B cell (primary cell): ENCODE data around the gene GRK5. TPM values are rescaled to one million over a fixed set of nuclear protein-coding genes. Genes with fewer than 3 reads are reported as not detected.
A peak's percentile ranks its signal among the peaks of the same experiment; 100 is the strongest.

ENCODE experiments used
- ATAC-seq: fragments of 200-7000 bp; cut with Tn5 transposase; one replicate; pipeline ENCODE4 v1.10.0; 2021; ENCODE audit warnings: low read depth, mild to moderate bottlenecking, moderate number of reproducible peaks, moderate library complexity
- CTCF ChIA-PET: fragments of 350-600 bp; sonication (Branson Sonifier 250); formaldehyde crosslinking; loops from one replicate; lab custom pipeline; 2021; ENCODE audit warnings: antibody characterized with exemption, inconsistent platforms; lab: Charles Lee
- POLR2A ChIA-PET: fragments of 350-600 bp; sonication (Branson Sonifier 250); formaldehyde crosslinking; loops from one replicate; lab custom pipeline; 2021; ENCODE audit warnings: antibody characterized with exemption; lab: Charles Lee
- DNase-seq: peaks from one replicate; pipeline ENCODE4 v3.0.0; 2013
- H2AFZ ChIP-seq: 2 replicates; pipeline ENCODE4 v1.6.1; 2012; ENCODE audit warnings: mild to moderate bottlenecking, low read depth, low read length; ENCODE audit not compliant: insufficient read depth, poor library complexity, severe bottlenecking
- H3K27ac ChIP-seq, 2 donors: 1 replicate in 1 of 2; 2 replicates in 1 of 2; pipeline ENCODE4 v1.5.1; 2012 to 2013; ENCODE audit warnings: low read length in 2 of 2, mild to moderate bottlenecking in 2 of 2, moderate library complexity in 1 of 2
- H3K27me3 ChIP-seq, 4 experiments: fragments of 200-600 bp in 1 of 4; sonication (generic) in 1 of 4; replicated peaks in 1 of 4; 1 replicate in 2 of 4; 2 replicates in 2 of 4; pipeline versions ENCODE4 v1.6.1 to v1.7.0; 2013 to 2016; ENCODE audit warnings: low read length in 3 of 4, mild to moderate bottlenecking in 2 of 4, mixed read lengths in 1 of 4, moderate library complexity in 1 of 4; ENCODE audit not compliant: insufficient read depth in 4 of 4, control insufficient read depth in 3 of 4; ENCODE audit errors: control extremely low read depth in 1 of 4
- H3K36me3 ChIP-seq, 2 experiments: replicated peaks in 1 of 2; 1 replicate in 1 of 2; 2 replicates in 1 of 2; pipeline versions ENCODE4 v1.6.1 to v1.7.1; 2013; ENCODE audit warnings: low read length in 1 of 2; ENCODE audit not compliant: insufficient read depth in 2 of 2, control insufficient read depth in 1 of 2; ENCODE audit errors: control extremely low read depth in 1 of 2, extremely low read depth in 1 of 2
- H3K4me1 ChIP-seq, 2 donors: fragments of 200-600 bp in 1 of 2; sonication (generic) in 1 of 2; 1 replicate in 1 of 2; 2 replicates in 1 of 2; pipeline versions ENCODE4 v1.5.1 to v1.6.1; 2013 to 2017; ENCODE audit warnings: low read length in 2 of 2; ENCODE audit not compliant: control insufficient read depth in 2 of 2, insufficient read depth in 2 of 2
- H3K4me2 ChIP-seq: replicated peaks from 2 replicates; pipeline ENCODE3; 2012; ENCODE audit warnings: mild to moderate bottlenecking, low read depth, low read length; ENCODE audit not compliant: poor library complexity, severe bottlenecking
- H3K4me3 ChIP-seq, 5 experiments: fragments of 200-600 bp in 1 of 5; sonication (generic) in 1 of 5; 1 replicate in 3 of 5; 2 replicates in 2 of 5; pipeline versions ENCODE4 v1.5.1 to v1.7.0; 2011 to 2016; ENCODE audit warnings: low read length in 4 of 5, mild to moderate bottlenecking in 4 of 5, low read depth in 2 of 5, control low read depth in 1 of 5, moderate library complexity in 1 of 5; ENCODE audit not compliant: insufficient read depth in 1 of 5; ENCODE audit errors: control extremely low read depth in 1 of 5, extremely low read depth in 1 of 5
- H3K79me2 ChIP-seq: fragments of 200-600 bp; sonication (generic); one replicate; pipeline ENCODE4 v1.6.0; 2016; ENCODE audit warnings: low read length; ENCODE audit not compliant: control insufficient read depth, insufficient read depth
- H3K9ac ChIP-seq: fragments of 200-600 bp; sonication (generic); 2 replicates; pipeline ENCODE4 v1.6.1; 2017; ENCODE audit warnings: mild to moderate bottlenecking, low read length, moderate library complexity
- H3K9me3 ChIP-seq, 3 donors: one replicate each; pipeline versions ENCODE4 v1.6.1 to v1.7.1; 2013; ENCODE audit warnings: low read length in 2 of 3; ENCODE audit not compliant: control insufficient read depth in 2 of 3, insufficient read depth in 1 of 3; ENCODE audit errors: control extremely low read depth in 1 of 3
- H4K20me1 ChIP-seq: 2 replicates; pipeline ENCODE4 v1.6.0; 2012; ENCODE audit warnings: mild to moderate bottlenecking, low read length; ENCODE audit not compliant: insufficient read depth, control insufficient read depth, poor library complexity, severe bottlenecking
- H3K27ac Mint-ChIP-seq: one replicate; pipeline ENCODE4 v1.8.0; 2021; ENCODE audit warnings: mixed read lengths
- H3K27me3 Mint-ChIP-seq: one replicate; pipeline ENCODE4 v1.8.0; 2021; ENCODE audit warnings: mixed read lengths
- H3K4me1 Mint-ChIP-seq: one replicate; pipeline ENCODE4 v1.8.0; 2021; ENCODE audit warnings: mixed read lengths
- H3K4me3 Mint-ChIP-seq: one replicate; pipeline ENCODE4 v1.8.0; 2021; ENCODE audit warnings: mixed read lengths
- H3K9me3 Mint-ChIP-seq: one replicate; pipeline ENCODE4 v1.8.0; 2022; ENCODE audit warnings: mixed read lengths; ENCODE audit not compliant: insufficient read depth
- CTCF ChIP-seq: fragments of 200-600 bp; IDR thresholded peaks from one replicate; pipeline ENCODE4 v1.8.0; 2022; ENCODE audit warnings: antibody characterized with exemption, mild to moderate bottlenecking
- EZH2 ChIP-seq: IDR thresholded peaks from 2 replicates; pipeline ENCODE4 v1.6.1; 2012; ENCODE audit warnings: borderline replicate concordance, low read depth, mild to moderate bottlenecking, moderate library complexity, low read length; ENCODE audit not compliant: insufficient read depth, poor library complexity, severe bottlenecking
- WGBS: methylation state at CpG from one replicate; pipeline ENCODE4 v1.1.5; 2013; ENCODE audit warnings: missing lambda C conversion rate; ENCODE audit not compliant: insufficient coverage; 5-methylcytosine and 5-hydroxymethylcytosine counted together
- intact Hi-C: fragments of 100-400 bp; cut with micrococcal nuclease; formaldehyde crosslinking; loops from one replicate; pipeline ENCODE4 v1.10.0; 2022
- polyA plus RNA-seq: library from polyadenylated mRNA; depleted of rRNA; stranded (reverse); fragments of >200 nt; gene quantifications from 2 replicates; pipeline ENCODE4 v1.2.3, GENCODE V29; 2012
- total RNA-seq, 2 donors: library from RNA; stranded (reverse); fragments of 120-200 nt in 1 of 2; gene quantifications; 1 replicate in 1 of 2; 2 replicates in 1 of 2; pipeline versions ENCODE4 v1.2.3 to v1.2.4, GENCODE V29; 2013 to 2022

GRK5 gene
- total and polyA plus RNA-seq, 2 donors (not counting 1 experiment from before 2014, with no cell fraction given), result 21.9 to 54.8 TPM

GRCh38 chr10:119480667-119481066, 273.3 kb downstream of the GRK5 start:
- Histone ChIP-seq H3K9ac (no peak overlapping the region), H3K9me3 (no peaks in the 10 kb centered on the region), H4K20me1 (no peaks in the 10 kb centered on the region), H3K27ac (no peak overlapping the region), H3K36me3 (no peaks in the 10 kb centered on the region), H3K27me3 (no peaks in the 10 kb centered on the region), H3K4me2 (no peak overlapping the region), H3K4me1 (peaks cover 27 to 31% of the 10 kb centered on the region in 2 donors), H3K79me2 (no peaks in the 10 kb centered on the region), H3K4me3 (no peak overlapping the region), H2AFZ (no peak overlapping the region)
- no peaks in the 10 kb centered on the region for H3K9me3 Mint-ChIP-seq
- H3K4me1 Mint-ChIP-seq, result peaks cover 36% of the 10 kb centered on the region
- H3K27ac Mint-ChIP-seq, result no peak overlapping the region
- H3K4me3 Mint-ChIP-seq, result no peak overlapping the region
- DNase-seq (no peak), ATAC-seq (no peak)
- H3K27me3 Mint-ChIP-seq, result no peaks in the 10 kb centered on the region
- CTCF ChIA-PET, result interaction anchor here (0.7 to 5.2 kb wide), 7 partner anchors 9 to 281 kb away, joined by 3 to 36 read pairs (median 8); partner anchors contain the start of gene GRK5
- TF ChIP-seq EZH2 (no peak), CTCF (no peak)
- POLR2A ChIA-PET, result interaction anchor here (0.7 kb wide), 1 partner anchor 8 kb away, joined by 3 read pairs; no protein-coding TSS in a partner anchor
- WGBS, result 96% methylated on average over 3 of the region's 4 CpGs
- intact Hi-C loops, result no loop called here

GRCh38 chr10:119481781-119482426, 274.5 kb downstream of the GRK5 start:
- 97% methylated on average over 8 of the region's 12 CpGs for WGBS
- no peak overlapping the region for H3K9ac ChIP-seq
- Mint-ChIP-seq H3K27me3 (no peaks in the 10 kb centered on the region), H3K27ac (peak overlapping the region; percentile 37), H3K4me3 (no peak overlapping the region), H3K9me3 (no peaks in the 10 kb centered on the region), H3K4me1 (peaks cover 29% of the 10 kb centered on the region)
- no peaks in the 10 kb centered on the region for H4K20me1 ChIP-seq
- no peak for DNase-seq
- ChIA-PET CTCF (interaction anchor here (1.1 to 2.0 kb wide), 4 partner anchors 8 to 275 kb away, joined by 3 to 9 read pairs (median 6); no protein-coding TSS in a partner anchor), POLR2A (no interaction called here)
- no peaks in the 10 kb centered on the region for H3K36me3 ChIP-seq
- H3K4me1 ChIP-seq, result peaks cover 27 to 29% of the 10 kb centered on the region in 2 donors
- H3K9me3 ChIP-seq, result no peaks in the 10 kb centered on the region
- H3K4me2 ChIP-seq, result no peak overlapping the region
- no peaks in the 10 kb centered on the region for H3K27me3 ChIP-seq
- no peak overlapping the region for H3K4me3 ChIP-seq
- no peak for TF ChIP-seq CTCF
- no peak for TF ChIP-seq EZH2
- intact Hi-C loops, result no loop called here
- H3K79me2 ChIP-seq, result no peaks in the 10 kb centered on the region
- ATAC-seq, result no peak
- no peak overlapping the region for H3K27ac ChIP-seq
- no peak overlapping the region for H2AFZ ChIP-seq
